Measurements from ENCODE around the gene CTNND2.

The CTNND2 gene

GRCh38 chr5:11305245-11305644 lies 599.0 kb downstream of the CTNND2 start:
- DNase-seq = no peak

GRCh38 chr5:11304641-11305040 lies 599.6 kb downstream of the CTNND2 start:
- no peak for DNase-seq

GRCh38 chr5:11302663-11303062 lies 601.6 kb downstream of the CTNND2 start:
- no peak for DNase-seq

GRCh38 chr5:11301171-11301570 lies 603.1 kb downstream of the CTNND2 start:
- DNase-seq = no peak

- DNase-seq = no peak
Measured at GRCh38 chr5:11300736-11301135, 603.5 kb downstream of the CTNND2 start.

- DNase-seq = no peak
Measured at GRCh38 chr5:11298877-11299276, 605.4 kb downstream of the CTNND2 start.

GRCh38 chr5:11293523-11293922 lies 610.7 kb downstream of the CTNND2 start:
- DNase-seq = no peak

GRCh38 chr5:11292648-11293356 lies 611.4 kb downstream of the CTNND2 start:
- DNase-seq = no peak

- no peak for DNase-seq
Measured at GRCh38 chr5:11289733-11290132, 614.5 kb downstream of the CTNND2 start.

- no peak for DNase-seq
Measured at GRCh38 chr5:11289208-11289607, 615.0 kb downstream of the CTNND2 start.

GRCh38 chr5:11281842-11282241 lies 622.4 kb downstream of the CTNND2 start:
- DNase-seq = no peak

- DNase-seq = no peak
Measured at GRCh38 chr5:11277323-11277722, 626.9 kb downstream of the CTNND2 start.

- DNase-seq = no peak
Measured at GRCh38 chr5:11273180-11273903, 630.9 kb downstream of the CTNND2 start.

GRCh38 chr5:11269515-11269914 lies 634.7 kb downstream of the CTNND2 start:
- no peak for DNase-seq

- DNase-seq = no peak
Measured at GRCh38 chr5:11268891-11269290, 635.4 kb downstream of the CTNND2 start.

GRCh38 chr5:11266331-11266730 lies 637.9 kb downstream of the CTNND2 start:
- DNase-seq = no peak

- no peak for DNase-seq
Measured at GRCh38 chr5:11261241-11261640, 643.0 kb downstream of the CTNND2 start.

- no peak for DNase-seq
Measured at GRCh38 chr5:11258001-11258400, 646.2 kb downstream of the CTNND2 start.

- no peak for DNase-seq
Measured at GRCh38 chr5:11252523-11252922, 651.7 kb downstream of the CTNND2 start.

- DNase-seq = no peak
Measured at GRCh38 chr5:11252075-11252474, 652.2 kb downstream of the CTNND2 start.

GRCh38 chr5:11251247-11251646 lies 653.0 kb downstream of the CTNND2 start:
- DNase-seq = no peak

- DNase-seq = no peak
Measured at GRCh38 chr5:11248966-11249365, 655.3 kb downstream of the CTNND2 start.

GRCh38 chr5:11247224-11247623 lies 657.0 kb downstream of the CTNND2 start:
- no peak for DNase-seq

All from stimulated activated CD4-positive, alpha-beta T cell treated with anti-CD3 and anti-CD28 coated beads, Interleukin-2, amount 100 ng/mL, for 24 hours (primary cell).